Dendritic cell treated with granulocyte-macrophage colony-stimulating factor and Interleukin-4, amounts not matched to agents 40 ng/mL and 50 ng/mL, for 4 days (primary cell): ENCODE results near the gene ASGR2.
A peak's percentile ranks its signal among the peaks of the same experiment; 100 is the strongest.
"Not testable (repeated sequence)": the region's sequence is repeated elsewhere in the genome, so short reads cannot be mapped to it uniquely, and the experiment has no call there.

Source experiments
- H3K27ac Mint-ChIP-seq: one replicate; pipeline ENCODE4 v1.8.0; 2022; ENCODE audit warnings: mild to moderate bottlenecking, mixed read lengths
- H3K27me3 Mint-ChIP-seq: one replicate; pipeline ENCODE4 v1.8.0; 2022; ENCODE audit warnings: mild to moderate bottlenecking, mixed read lengths
- H3K36me3 Mint-ChIP-seq: one replicate; pipeline ENCODE4 v1.8.0; 2022; ENCODE audit warnings: low read depth, mixed read lengths
- H3K4me1 Mint-ChIP-seq: one replicate; pipeline ENCODE4 v1.8.0; 2022; ENCODE audit warnings: low read depth, mixed read lengths
- H3K4me3 Mint-ChIP-seq: one replicate; pipeline ENCODE4 v1.8.0; 2022; ENCODE audit warnings: mild to moderate bottlenecking, moderate library complexity, mixed read lengths
- H3K9me3 Mint-ChIP-seq: one replicate; pipeline ENCODE4 v1.8.0; 2022; ENCODE audit warnings: mixed read lengths
- intact Hi-C: fragments of 100-400 bp; cut with micrococcal nuclease; formaldehyde crosslinking; loops from one replicate; pipeline ENCODE4 v1.15.0; 2022

The ASGR2 gene

DNA sequence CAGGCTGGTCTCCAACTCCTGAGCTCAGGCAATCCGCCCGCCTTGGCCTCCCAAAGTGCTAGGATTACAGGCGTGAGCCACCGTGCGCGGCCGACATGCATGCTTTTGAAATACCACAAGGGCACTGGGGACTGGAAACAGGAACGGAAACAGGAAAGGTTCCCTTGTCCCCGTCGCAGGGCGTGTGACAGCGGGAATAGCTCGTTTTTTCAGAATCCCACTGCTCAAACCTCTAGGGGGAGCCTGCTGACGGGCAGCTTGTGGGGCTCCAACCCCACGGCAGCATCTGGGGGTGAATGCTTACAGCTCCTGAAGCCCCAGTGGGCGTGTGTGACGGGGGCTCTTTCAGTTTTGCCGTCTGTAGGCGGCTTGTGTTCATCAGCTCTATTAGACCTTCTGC lies 18.8 kb upstream of the ASGR2 start:
- intact Hi-C loops = loop anchor here (2.0 kb wide), 1 partner anchor 19 kb away; the partner anchor contains the start of gene ASGR2
- peaks cover 17% of the 10 kb centered on the region for H3K36me3 Mint-ChIP-seq
- peak overlapping the region; percentile 93 for H3K27ac Mint-ChIP-seq
- H3K4me3 Mint-ChIP-seq = peak overlapping the region; percentile 68
- no peaks in the 10 kb centered on the region for H3K27me3 Mint-ChIP-seq
- H3K4me1 Mint-ChIP-seq = peaks cover 82% of the 10 kb centered on the region
- no peaks in the 10 kb centered on the region for H3K9me3 Mint-ChIP-seq

DNA sequence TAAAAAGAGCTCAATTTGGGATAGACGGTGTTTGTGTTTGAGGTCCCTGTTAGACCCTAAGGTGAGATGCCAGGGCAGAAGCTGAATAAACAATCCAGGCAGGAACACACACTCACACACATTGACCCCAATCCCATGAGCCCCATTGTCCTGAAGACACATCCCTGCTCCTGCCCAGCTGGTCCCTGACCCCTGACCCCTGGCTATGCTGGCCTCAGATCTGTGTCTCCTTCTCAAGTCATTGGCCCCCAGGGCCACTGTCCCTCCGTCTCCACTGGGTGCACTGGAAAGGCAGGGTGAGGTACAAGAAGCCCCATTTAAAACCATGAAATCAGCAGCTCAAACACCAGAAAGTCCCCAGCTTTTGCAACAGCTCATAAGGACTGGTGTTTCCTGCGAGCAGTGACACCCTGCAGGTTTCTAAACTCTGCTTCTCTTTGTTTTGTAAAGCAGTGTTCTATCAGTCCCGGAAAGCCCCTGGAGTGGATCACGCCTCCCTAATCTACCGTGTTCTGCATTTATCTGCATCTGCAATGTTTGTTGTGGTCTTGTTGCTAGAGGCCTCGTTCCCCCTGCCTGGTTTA lies 18.0 kb upstream of the ASGR2 start:
- Mint-ChIP-seq H3K4me1 (peaks cover 75% of the 10 kb centered on the region), H3K27me3 (no peaks in the 10 kb centered on the region), H3K36me3 (peaks cover 17% of the 10 kb centered on the region), H3K27ac (peak overlapping the region; percentile 93), H3K9me3 (no peaks in the 10 kb centered on the region), H3K4me3 (peak overlapping the region; percentile 89)
- intact Hi-C loops = loop anchor here (1.0 to 2.0 kb wide), 3 partner anchors 11 to 38 kb away; partner anchors contain the start of gene ASGR2

DNA sequence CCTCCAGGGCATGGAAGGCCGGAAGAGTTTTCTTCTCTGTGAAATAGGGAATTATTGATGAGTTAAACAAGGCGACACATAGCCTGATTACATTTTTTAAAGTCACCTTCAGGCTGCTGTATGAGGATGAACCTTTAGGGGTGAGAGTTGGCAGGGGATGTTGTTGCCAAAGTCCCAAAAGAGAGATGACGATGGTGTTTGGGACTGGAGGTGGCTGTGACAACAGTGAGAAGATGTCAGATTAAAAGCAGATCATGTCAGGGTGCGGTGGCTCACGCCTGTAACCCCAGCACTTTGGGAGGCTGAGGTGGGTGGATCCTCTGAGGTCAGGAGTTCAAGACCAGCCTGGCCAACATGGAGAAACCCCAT lies 16.8 kb upstream of the ASGR2 start:
- intact Hi-C loops = no loop called here
- Mint-ChIP-seq H3K4me3 (peak overlapping the region; percentile 89), H3K9me3 (no peaks in the 10 kb centered on the region), H3K4me1 (peaks cover 71% of the 10 kb centered on the region), H3K27ac (peak overlapping the region; percentile 93), H3K36me3 (peaks cover 17% of the 10 kb centered on the region), H3K27me3 (no peaks in the 10 kb centered on the region)

DNA sequence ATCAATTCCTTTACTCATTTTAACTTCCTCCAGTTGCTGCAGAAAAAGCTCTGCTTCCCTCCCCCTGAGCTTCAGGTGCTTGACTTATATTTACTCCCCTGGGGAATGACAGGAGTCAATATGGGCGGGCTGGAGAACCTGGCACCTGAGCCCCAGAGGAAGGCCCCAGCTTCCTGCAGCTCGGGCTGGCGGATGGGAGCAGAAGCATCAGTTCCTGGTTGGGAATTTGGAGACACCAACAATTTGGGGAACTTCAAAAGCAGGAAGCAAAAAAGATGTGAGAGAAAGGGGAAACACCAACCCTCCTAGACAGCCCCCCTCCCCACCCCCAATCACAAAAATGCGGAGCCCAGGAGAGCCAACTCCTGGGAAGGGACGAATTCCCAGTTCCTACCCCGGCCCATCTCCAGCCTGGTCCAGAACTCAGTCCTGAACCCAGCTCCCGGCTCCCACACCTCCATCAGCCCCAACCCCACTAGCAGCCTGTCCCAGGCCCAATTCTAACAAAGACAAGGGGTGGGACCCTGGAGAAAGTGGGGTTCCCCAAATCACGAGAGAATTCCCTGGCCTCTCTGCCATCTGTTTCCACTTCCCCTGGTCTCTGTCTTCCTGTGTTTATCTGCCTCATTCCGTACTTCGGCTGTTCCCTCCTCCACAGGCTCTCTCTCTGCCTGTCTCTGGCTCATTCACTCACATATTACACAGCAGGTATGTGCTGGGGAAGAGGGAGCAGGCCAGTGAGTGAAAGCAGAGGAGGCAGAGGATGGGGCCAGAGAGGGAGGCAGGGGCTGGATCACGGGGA lies 16.2 kb upstream of the ASGR2 start:
- intact Hi-C loops = no loop called here
- no peaks in the 10 kb centered on the region for H3K9me3 Mint-ChIP-seq

DNA sequence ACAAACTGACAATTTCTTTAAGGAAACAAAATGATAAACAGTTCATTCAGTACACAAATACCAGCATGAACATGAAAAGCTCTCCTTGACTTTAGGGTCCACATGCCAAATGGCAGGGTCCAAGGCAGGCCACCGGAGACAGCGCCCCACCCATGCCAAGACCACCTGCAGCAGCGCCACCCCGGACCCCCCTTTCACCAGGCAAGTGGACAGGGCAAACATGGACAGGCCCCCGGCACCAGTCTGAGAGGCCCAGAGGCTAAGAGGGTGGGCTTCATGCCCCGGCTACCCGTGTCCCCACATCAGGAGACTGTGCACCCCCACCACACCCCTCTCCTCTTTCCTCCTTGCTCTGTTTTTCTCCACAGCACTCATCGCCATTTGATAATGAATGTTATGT lies 14.7 kb upstream of the ASGR2 start:
- H3K27ac Mint-ChIP-seq = peak overlapping the region; percentile 93
- H3K4me3 Mint-ChIP-seq = no peak overlapping the region
- peaks cover 17% of the 10 kb centered on the region for H3K36me3 Mint-ChIP-seq
- intact Hi-C loops = no loop called here
- H3K27me3 Mint-ChIP-seq = no peaks in the 10 kb centered on the region
- peaks cover 75% of the 10 kb centered on the region for H3K4me1 Mint-ChIP-seq
- no peaks in the 10 kb centered on the region for H3K9me3 Mint-ChIP-seq

More for the DNA sequence above, 16.2 kb upstream of the ASGR2 start:
- H3K4me3 Mint-ChIP-seq = peak overlapping the region; percentile 89
- H3K36me3 Mint-ChIP-seq = peaks cover 17% of the 10 kb centered on the region
- H3K27me3 Mint-ChIP-seq = no peaks in the 10 kb centered on the region
- H3K4me1 Mint-ChIP-seq = peaks cover 66% of the 10 kb centered on the region
- H3K27ac Mint-ChIP-seq = peak overlapping the region; percentile 93

DNA sequence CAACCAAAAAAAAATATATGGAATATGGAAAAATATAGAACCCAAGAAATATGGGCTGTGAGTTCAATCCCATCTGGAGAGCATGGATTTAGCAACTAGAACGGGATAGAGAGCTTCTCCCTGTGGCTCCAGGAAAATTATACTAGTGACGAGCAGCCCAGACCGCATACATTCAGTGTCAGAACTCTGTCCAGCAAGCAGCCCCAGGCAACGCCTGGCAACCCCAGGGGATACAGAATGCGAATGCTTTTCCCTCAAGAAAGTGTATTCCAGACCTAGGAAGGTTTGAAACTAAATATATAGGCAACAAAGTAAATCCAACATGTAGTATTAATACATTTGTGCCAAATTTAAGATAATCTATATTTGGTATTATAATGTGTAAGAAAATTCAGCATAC lies 13.5 kb upstream of the ASGR2 start:
- Mint-ChIP-seq H3K36me3 (peaks cover 17% of the 10 kb centered on the region), H3K4me1 (peaks cover 76% of the 10 kb centered on the region), H3K27me3 (no peaks in the 10 kb centered on the region), H3K4me3 (no peak overlapping the region), H3K9me3 (no peaks in the 10 kb centered on the region), H3K27ac (no peak overlapping the region)
- intact Hi-C loops = no loop called here

DNA sequence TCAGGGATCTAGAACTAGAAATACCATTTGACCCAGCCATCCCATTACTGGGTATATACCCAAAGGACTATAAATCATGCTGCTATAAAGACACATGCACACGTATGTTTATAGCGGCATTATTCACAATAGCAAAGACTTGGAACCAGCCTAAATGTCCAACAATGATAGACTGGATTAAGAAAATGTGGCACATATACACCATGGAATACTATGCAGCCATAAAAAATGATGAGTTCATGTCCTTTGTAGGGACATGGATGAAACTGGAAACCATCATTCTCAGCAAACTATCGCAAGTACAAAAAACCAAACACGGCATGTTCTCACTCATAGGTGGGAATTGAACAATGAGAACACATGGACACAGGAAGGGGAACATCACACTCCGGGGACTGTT lies 12.9 kb upstream of the ASGR2 start:
- H3K9me3 Mint-ChIP-seq, intact Hi-C loops: not testable (repeated sequence)
- H3K27ac Mint-ChIP-seq = peak overlapping the region; percentile 63

DNA sequence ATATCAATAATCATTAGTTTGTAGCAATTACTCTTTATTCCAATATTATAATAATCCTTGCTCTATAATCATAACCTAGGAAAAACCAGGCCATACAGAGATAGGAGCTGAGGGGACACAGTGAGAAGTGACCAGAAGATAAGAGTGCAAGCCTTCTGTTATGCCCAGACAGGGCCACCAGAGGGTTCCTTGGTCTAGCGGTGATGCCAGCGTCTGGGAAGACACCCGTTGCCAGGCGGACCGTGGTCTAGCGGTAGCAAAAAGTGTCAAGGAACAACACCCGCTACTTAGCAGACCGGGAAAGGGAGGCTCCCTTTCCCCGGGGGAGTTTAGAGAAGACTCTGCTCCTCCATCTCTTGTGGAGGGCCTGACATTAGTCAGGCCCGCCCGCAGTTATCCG lies 11.8 kb upstream of the ASGR2 start:
- H3K27me3 Mint-ChIP-seq, intact Hi-C loops, H3K4me3 Mint-ChIP-seq, H3K36me3 Mint-ChIP-seq, H3K9me3 Mint-ChIP-seq: not testable (repeated sequence)
- H3K27ac Mint-ChIP-seq = peak overlapping the region; percentile 63
- peaks cover 67% of the 10 kb centered on the region for H3K4me1 Mint-ChIP-seq

More for the DNA sequence above, 12.9 kb upstream of the ASGR2 start:
- H3K4me1 Mint-ChIP-seq = peaks cover 75% of the 10 kb centered on the region
- H3K27me3 Mint-ChIP-seq, H3K4me3 Mint-ChIP-seq: not testable (repeated sequence)
- H3K36me3 Mint-ChIP-seq = peaks cover 13% of the 10 kb centered on the region

DNA sequence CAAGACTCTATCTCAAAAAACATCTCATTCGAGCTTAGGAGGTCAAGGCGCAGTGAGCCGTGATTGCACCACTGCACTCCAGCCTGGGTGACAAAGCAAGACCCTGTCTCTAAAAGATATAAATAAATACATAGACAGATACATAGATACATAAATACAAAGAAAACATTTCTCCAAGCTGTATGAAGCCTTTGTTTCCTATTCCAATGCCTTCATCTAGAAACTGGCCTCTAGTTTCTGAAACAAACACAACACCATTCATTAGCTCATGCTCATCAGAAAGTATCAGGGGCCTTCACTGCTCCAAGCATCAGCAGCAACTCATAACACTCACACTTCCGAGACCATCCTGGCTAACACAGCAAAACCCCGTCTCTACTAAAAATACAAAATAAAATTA lies 10.3 kb upstream of the ASGR2 start:
- Mint-ChIP-seq H3K27ac (peak overlapping the region; percentile 66), H3K4me1 (peaks cover 67% of the 10 kb centered on the region), H3K4me3 (no peak overlapping the region), H3K36me3 (no peaks in the 10 kb centered on the region), H3K27me3 (no peaks in the 10 kb centered on the region), H3K9me3 (no peaks in the 10 kb centered on the region)
- intact Hi-C loops = no loop called here

DNA sequence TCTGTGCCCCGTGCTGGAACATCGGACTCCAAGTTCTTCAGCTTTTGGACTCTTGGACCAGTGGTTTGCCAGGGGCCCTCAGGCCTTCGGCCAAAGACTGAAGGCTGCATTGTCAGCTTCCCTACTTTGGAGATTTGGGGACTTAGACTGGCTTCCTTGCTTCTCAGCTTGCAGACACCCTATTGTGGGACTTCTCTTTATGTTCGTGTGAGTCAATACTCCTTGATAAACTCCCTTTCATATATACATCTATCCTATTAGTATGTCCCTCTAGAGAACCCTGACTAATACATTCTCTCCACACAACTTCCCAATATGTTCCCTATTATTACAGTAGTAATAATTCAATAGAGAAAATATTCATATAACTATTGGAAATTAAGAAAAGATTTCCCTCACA lies 9.2 kb upstream of the ASGR2 start:
- Mint-ChIP-seq H3K27me3 (no peaks in the 10 kb centered on the region), H3K9me3 (no peaks in the 10 kb centered on the region), H3K4me3 (no peak overlapping the region), H3K27ac (peak overlapping the region; percentile 83), H3K4me1 (peaks cover 69% of the 10 kb centered on the region), H3K36me3 (no peaks in the 10 kb centered on the region)
- intact Hi-C loops = no loop called here

DNA sequence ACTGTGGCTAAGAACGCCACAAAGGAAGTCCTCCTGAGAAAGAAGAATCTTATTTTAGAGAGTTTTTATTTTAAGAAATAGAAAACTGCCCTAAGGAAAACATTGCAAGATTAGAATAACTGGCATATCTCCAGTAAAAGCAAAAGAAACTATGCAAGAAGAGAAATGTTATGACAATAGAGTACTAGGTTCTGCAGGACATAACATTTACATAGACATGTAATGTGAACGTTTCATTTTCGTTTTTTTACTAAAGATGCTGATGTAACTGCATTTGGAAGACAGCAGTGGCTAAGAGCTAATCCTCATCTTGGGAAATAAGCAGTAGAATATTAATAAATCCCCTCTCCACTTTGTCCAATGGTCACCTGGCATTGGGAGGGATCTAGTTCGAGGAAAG lies 7.8 kb upstream of the ASGR2 start:
- H3K4me1 Mint-ChIP-seq = peaks cover 77% of the 10 kb centered on the region
- H3K9me3 Mint-ChIP-seq = peaks cover 2% of the 10 kb centered on the region
- intact Hi-C loops = no loop called here
- H3K36me3 Mint-ChIP-seq = peaks cover 2% of the 10 kb centered on the region
- no peaks in the 10 kb centered on the region for H3K27me3 Mint-ChIP-seq
- no peak overlapping the region for H3K4me3 Mint-ChIP-seq
- peak overlapping the region; percentile 83 for H3K27ac Mint-ChIP-seq

DNA sequence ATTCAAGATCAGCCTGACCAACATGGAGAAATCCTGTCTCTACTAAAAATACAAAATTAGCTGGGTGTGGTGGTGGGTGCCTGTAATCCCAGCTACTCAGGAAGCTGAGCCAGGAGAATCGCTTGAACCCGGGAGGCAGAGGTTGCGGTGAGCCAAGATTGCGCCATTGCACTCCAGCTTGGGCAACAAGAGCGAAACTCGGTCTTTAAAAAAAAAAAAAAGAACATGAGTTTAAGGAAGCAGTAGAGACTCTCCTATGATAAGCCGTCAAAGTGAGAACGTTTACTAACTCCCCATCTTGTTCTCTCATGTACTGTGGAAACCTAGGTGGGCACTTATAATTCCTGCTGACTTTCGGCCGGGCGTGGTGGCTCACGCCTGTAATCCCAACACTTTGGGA lies 6.0 kb upstream of the ASGR2 start:
- not testable (repeated sequence) for H3K9me3 Mint-ChIP-seq, H3K27me3 Mint-ChIP-seq, H3K36me3 Mint-ChIP-seq
- intact Hi-C loops = loop anchor here (1.0 to 2.0 kb wide), 2 partner anchors 12 to 26 kb away; no protein-coding TSS in a partner anchor
- H3K27ac Mint-ChIP-seq = peak overlapping the region; percentile 98
- peaks cover 71% of the 10 kb centered on the region for H3K4me1 Mint-ChIP-seq
- H3K4me3 Mint-ChIP-seq = peak overlapping the region; percentile 71

DNA sequence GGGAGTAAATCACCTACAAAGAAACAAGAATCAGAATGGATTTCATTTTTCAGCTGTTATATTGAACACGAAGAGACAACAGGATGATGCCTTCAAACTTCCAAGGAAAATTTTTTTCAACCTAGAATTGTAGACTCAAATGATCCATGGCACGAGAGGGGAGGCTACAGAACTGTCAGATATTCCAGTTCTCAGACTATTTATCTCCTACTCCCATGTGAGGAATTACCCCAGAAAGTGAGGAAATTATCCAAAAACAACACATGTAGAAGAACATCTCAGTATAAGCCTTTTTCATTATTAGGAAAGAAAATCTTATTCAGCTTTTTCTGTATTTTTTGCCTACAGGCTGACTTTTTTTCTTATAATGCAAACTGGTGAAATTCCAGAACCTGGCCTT lies 5.5 kb upstream of the ASGR2 start:
- peak overlapping the region; percentile 71 for H3K4me3 Mint-ChIP-seq
- peak overlapping the region; percentile 98 for H3K27ac Mint-ChIP-seq
- no peaks in the 10 kb centered on the region for H3K27me3 Mint-ChIP-seq
- H3K9me3 Mint-ChIP-seq = peaks cover 8% of the 10 kb centered on the region
- H3K4me1 Mint-ChIP-seq = peaks cover 66% of the 10 kb centered on the region
- peaks cover 6% of the 10 kb centered on the region for H3K36me3 Mint-ChIP-seq
- intact Hi-C loops = loop anchor here (2.0 kb wide), 1 partner anchor 25 kb away; no protein-coding TSS in a partner anchor

DNA sequence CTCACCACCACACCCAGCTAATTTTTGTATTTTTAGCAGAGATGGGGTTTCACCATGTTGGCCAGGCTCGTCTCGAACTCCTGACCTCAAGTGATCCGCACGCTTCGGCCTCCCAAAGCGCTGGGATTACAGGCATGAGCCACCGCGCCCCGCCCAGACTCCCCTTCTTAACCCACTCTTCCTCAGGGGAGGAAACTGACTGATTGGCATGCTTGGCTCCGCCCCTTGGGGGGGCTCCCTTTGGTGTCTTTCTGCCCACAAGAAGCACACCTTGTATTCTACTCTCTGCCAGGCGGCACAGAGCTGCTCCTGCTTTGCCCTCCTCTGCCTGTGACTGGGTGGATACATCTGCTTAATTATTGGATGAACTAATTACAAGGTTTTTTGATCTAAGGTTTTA lies 4.7 kb upstream of the ASGR2 start:
- no peaks in the 10 kb centered on the region for H3K27me3 Mint-ChIP-seq
- intact Hi-C loops = no loop called here
- H3K4me3 Mint-ChIP-seq = no peak overlapping the region
- H3K27ac Mint-ChIP-seq = peak overlapping the region; percentile 98
- peaks cover 58% of the 10 kb centered on the region for H3K4me1 Mint-ChIP-seq
- peaks cover 6% of the 10 kb centered on the region for H3K36me3 Mint-ChIP-seq
- peaks cover 8% of the 10 kb centered on the region for H3K9me3 Mint-ChIP-seq
